K562 (cell line): ENCODE results near the gene HSPA2. TPM values are rescaled to one million over a fixed set of nuclear protein-coding genes. Genes with fewer than 3 reads are reported as not detected.

ENCODE experiments used
- ATAC-seq: fragments of 200-7000 bp; cut with Tn5 transposase; 3 replicates; pipeline ENCODE4 v1.9.1; 2020; ENCODE audit warnings: moderate library complexity
- BruUV-seq: library from RNA; stranded (reverse); fragments of 400-500 nt; replicated peaks from 2 replicates; lab custom pipeline; 2021; lab: Mats Ljungman, UMichigan
- CTCF ChIA-PET: fragments of 300-600 bp; formaldehyde crosslinking; extraction: SDS; loops from one replicate; lab custom pipeline; 2021; ENCODE audit warnings: low intra/inter-chr PET ratio; lab: Yijun Ruan, JAX
- POLR2A ChIA-PET: fragments of 300-600, 350-650 bp; sonication (Branson Sonifier 250); formaldehyde crosslinking; extraction: SDS; loops from one replicate; lab custom pipeline; 2021; ENCODE audit warnings: antibody characterized with exemption, inconsistent platforms; lab: Yijun Ruan, JAX
- DNase-seq, 4 experiments: peaks; one replicate each; pipeline versions ENCODE4 v3.0.0 to v3.0.0-alpha.2; 2011 to 2018; ENCODE audit warnings: low spot score in 3 of 4, mixed read lengths in 3 of 4; ENCODE audit errors: extremely low read depth in 1 of 4
- FAIRE-seq: peaks from 2 replicates; lab custom pipeline; 2011; peaks lifted over from hg19 to GRCh38; lab: Jason Lieb, UNC
- H2AFZ ChIP-seq: 2 replicates; pipeline ENCODE4 v1.6.0; 2011; ENCODE audit warnings: low read depth, low read length, control low read depth, inconsistent platforms
- H3K27ac ChIP-seq: fragments of 200-600 bp; 3 replicates; pipeline ENCODE4 v1.8.0; 2011; ENCODE audit warnings: low read depth, mild to moderate bottlenecking, control low read depth, inconsistent platforms, low read length, moderate library complexity, mixed read lengths; ENCODE audit errors: extremely low read depth
- H3K27me3 ChIP-seq, 2 experiments: fragments of 300-600 bp in 1 of 2; 2 replicates in 1 of 2; 3 replicates in 1 of 2; pipeline versions ENCODE4 v1.6.0 to v1.8.0; 2011; ENCODE audit warnings: inconsistent platforms in 2 of 2, low read length in 2 of 2, mild to moderate bottlenecking in 1 of 2, mixed read lengths in 1 of 2, moderate library complexity in 1 of 2; ENCODE audit not compliant: control insufficient read depth in 2 of 2, insufficient read depth in 2 of 2
- H3K36me3 ChIP-seq: fragments of 300-600 bp; 3 replicates; pipeline ENCODE4 v1.8.0; 2011; ENCODE audit warnings: mild to moderate bottlenecking, low read length, inconsistent platforms; ENCODE audit not compliant: control insufficient read depth, insufficient read depth
- H3K4me1 ChIP-seq, 2 experiments: fragments of 200-600 bp in 1 of 2; replicated peaks in 1 of 2; 2 replicates in 1 of 2; 3 replicates in 1 of 2; pipeline versions ENCODE4 v1.5.1 to v1.8.0; 2011; ENCODE audit warnings: inconsistent platforms in 2 of 2, low read length in 2 of 2, mild to moderate bottlenecking in 1 of 2, mixed read lengths in 1 of 2, moderate library complexity in 1 of 2; ENCODE audit not compliant: control insufficient read depth in 2 of 2, insufficient read depth in 2 of 2
- H3K4me2 ChIP-seq: 2 replicates; pipeline ENCODE4 v1.6.1; 2011; ENCODE audit warnings: low read length, control low read depth, inconsistent platforms, mixed read lengths; ENCODE audit not compliant: insufficient read depth
- H3K4me3 ChIP-seq: fragments of 200-600 bp; sonication (generic), shearing (Covaris generic); 2 replicates; pipeline ENCODE4 v1.5.1; 2016; ENCODE audit warnings: control low read depth, inconsistent platforms
- H3K79me2 ChIP-seq: fragments of 200-600 bp; 3 replicates; pipeline ENCODE4 v1.8.0; 2011; ENCODE audit warnings: low read length, inconsistent platforms; ENCODE audit not compliant: control insufficient read depth, insufficient read depth
- H3K9ac ChIP-seq, 2 experiments: 2 replicates each; pipeline versions ENCODE4 v1.6.0 to v1.6.1; 2011; ENCODE audit warnings: low read depth in 2 of 2, low read length in 2 of 2, control low read depth in 1 of 2, inconsistent platforms in 1 of 2, mild to moderate bottlenecking in 1 of 2, mixed read lengths in 1 of 2; ENCODE audit not compliant: insufficient read depth in 1 of 2
- H3K9me1 ChIP-seq: one replicate; pipeline ENCODE4 v1.6.0; 2011; ENCODE audit warnings: inconsistent platforms, mild to moderate bottlenecking, low read length, moderate library complexity; ENCODE audit not compliant: control insufficient read depth, insufficient read depth
- H3K9me3 ChIP-seq: replicated peaks from 2 replicates; pipeline ENCODE4 v1.5.1; 2011; ENCODE audit warnings: low read depth, low read length, inconsistent platforms; ENCODE audit not compliant: control insufficient read depth, insufficient read depth
- H4K20me1 ChIP-seq: replicated peaks from 2 replicates; pipeline ENCODE4 v1.6.1; 2011; ENCODE audit warnings: low read length, inconsistent platforms, mixed read lengths; ENCODE audit not compliant: control insufficient read depth, insufficient read depth
- ARID3B ChIP-seq: fragments of 250-450 bp; sonication (Bioruptor Pico); IDR thresholded peaks from 2 replicates; pipeline ENCODE4 v1.4.0; 2020; ENCODE audit warnings: borderline replicate concordance
- CLOCK ChIP-seq: fragments of 250-450 bp; sonication (Bioruptor Pico); IDR thresholded peaks from 2 replicates; pipeline ENCODE4 v1.4.0; 2020; ENCODE audit warnings: mild to moderate bottlenecking, moderate library complexity, borderline replicate concordance
- FOS ChIP-seq: IDR thresholded peaks from 3 replicates; pipeline ENCODE4 v1.6.1; 2011; ENCODE audit not compliant: insufficient read length; ENCODE audit errors: extremely low read depth
- FOXA3 ChIP-seq, 2 experiments: fragments of 450-650 bp in 1 of 2; sonication (generic) in 1 of 2; formaldehyde crosslinking; IDR thresholded peaks in 1 of 2; conservative IDR thresholded peaks in 1 of 2; 2 replicates each; pipeline versions ENCODE4 v1.4.0 to v1.8.0; 2020 to 2022; ENCODE audit warnings: mild to moderate bottlenecking in 2 of 2, missing genetic modification reagents in 1 of 2
- HDAC6 ChIP-seq: IDR thresholded peaks from 2 replicates; pipeline ENCODE4 v1.6.1; 2012; ENCODE audit warnings: low read depth, mild to moderate bottlenecking, control low read depth, inconsistent platforms, low read length, moderate library complexity
- HSF4 ChIP-seq: fragments of 250-450 bp; sonication (Bioruptor Pico); IDR thresholded peaks from 2 replicates; pipeline ENCODE4 v2.1.2; 2022; ENCODE audit warnings: mild to moderate bottlenecking, moderate library complexity, borderline replicate concordance
- NR2C1 ChIP-seq, 2 experiments: fragments of 450-650 bp; IDR thresholded peaks; 2 replicates each; pipeline ENCODE4 v1.6.1; 2017; ENCODE audit warnings: mild to moderate bottlenecking in 2 of 2, antibody characterized with exemption in 1 of 2, inconsistent platforms in 1 of 2, missing compliant biosample characterization in 1 of 2, missing genetic modification characterization in 1 of 2
- RHOXF2B ChIP-seq: fragments of 250-450 bp; sonication (Bioruptor Pico); conservative IDR thresholded peaks from 2 replicates; pipeline ENCODE4 v1.5.1; 2021
- TAL1 ChIP-seq: fragments of 450-650 bp; IDR thresholded peaks from 2 replicates; pipeline ENCODE4 v1.6.1; 2016; ENCODE audit warnings: mild to moderate bottlenecking
- ZBTB17 ChIP-seq: fragments of 450-650 bp; formaldehyde crosslinking; IDR thresholded peaks from 2 replicates; pipeline ENCODE4 v1.4.0; 2020; ENCODE audit warnings: mild to moderate bottlenecking
- ZHX1 ChIP-seq: fragments of 150-350 bp; conservative IDR thresholded peaks from 2 replicates; pipeline ENCODE4 v1.6.1; 2014; ENCODE audit warnings: low read length
- ZKSCAN1 ChIP-seq: fragments of 150-350 bp; IDR thresholded peaks from 2 replicates; pipeline ENCODE4 v1.6.1; 2016; ENCODE audit warnings: low read depth, low read length
- ZNF174 ChIP-seq: fragments of 250-450 bp; sonication (Bioruptor Pico); IDR thresholded peaks from 2 replicates; pipeline ENCODE4 v1.4.0; 2020; ENCODE audit warnings: mild to moderate bottlenecking
- ZNF639 ChIP-seq, 2 experiments: fragments of 200-800 bp in 1 of 2; sonication (Bioruptor generic) in 1 of 2; sonication (generic) in 1 of 2; formaldehyde crosslinking in 1 of 2; IDR thresholded peaks in 1 of 2; conservative IDR thresholded peaks in 1 of 2; 2 replicates each; pipeline versions ENCODE4 v1.5.0 to v1.6.1; 2016 to 2020; ENCODE audit warnings: missing compliant biosample characterization in 1 of 2, missing genetic modification characterization in 1 of 2, missing genetic modification reagents in 1 of 2
- WGBS: fragments of 100-300 bp; shearing (Covaris generic); methylation state at CpG from one replicate; pipeline ENCODE4 v1.1.6; 2016; ENCODE audit warnings: low coverage, mixed read lengths; ENCODE audit not compliant: insufficient coverage; ENCODE audit errors: missing lambda C conversion rate; 5-methylcytosine and 5-hydroxymethylcytosine counted together
- in situ Hi-C: fragments of 300-500 bp; cut with MboI; formaldehyde crosslinking; loops from 4 replicates; pipeline ENCODE4 v1.15.0; 2018; ENCODE audit warnings: inconsistent platforms, mixed read lengths
- intact Hi-C: fragments of 100-400 bp; cut with micrococcal nuclease; formaldehyde crosslinking; loops from 2 replicates; pipeline ENCODE4 v1.14.2; 2022
- polyA plus RNA-seq, 8 experiments: library from polyadenylated mRNA; depleted of rRNA in 4 of 8; stranded (reverse) in 5 of 8; unstranded in 3 of 8; fragments of >200 nt; fragmentation: Nextera tagmentation in 2 of 8; fragmentation: Illumina TruSeq in 1 of 8; extraction: Ambion mirVana in 2 of 8; extraction: Trizol in 1 of 8; gene quantifications; 2 replicates each; pipeline versions ENCODE4 v1.2.1 to v1.2.3, GENCODE V29; 2011 to 2014; ENCODE audit warnings: inconsistent platforms in 1 of 8, missing spikeins in 1 of 8
- total RNA-seq, 7 experiments: library from RNA; depleted of rRNA in 6 of 7; stranded (reverse); fragments of >200 nt in 6 of 7; fragmentation: Illumina TruSeq in 2 of 7; extraction: Trizol in 2 of 7; gene quantifications; 2 replicates each; pipeline versions ENCODE4 v1.2.1 to v1.2.3, GENCODE V29; 2011 to 2021; ENCODE audit warnings: low replicate concordance in 1 of 7

The HSPA2 gene
- total and polyA plus RNA-seq, 9 of the 15 experiments (the other 6 are each of a cell fraction or from before 2014, with no cell fraction given) = not detected

DNA sequence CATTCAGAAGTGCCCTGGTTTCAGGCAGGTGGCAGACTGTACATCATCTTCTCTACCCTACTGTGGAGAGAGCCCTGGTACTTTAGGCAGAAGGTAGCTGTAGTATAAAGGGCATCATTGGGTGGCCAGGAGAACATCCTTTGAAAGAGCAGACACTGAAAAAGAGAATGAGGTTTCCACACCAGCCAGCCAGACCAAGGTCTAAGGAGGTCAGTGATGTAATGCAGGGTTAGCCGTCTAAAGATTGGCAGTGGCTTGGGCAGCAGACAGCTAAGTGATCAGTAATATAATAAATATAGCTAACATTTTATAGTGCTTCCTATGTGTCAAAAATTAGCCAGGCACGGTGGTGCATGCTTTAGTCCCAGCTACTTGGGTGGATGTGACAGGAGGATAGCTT lies 48.9 kb upstream of the HSPA2 start:
- H2AFZ ChIP-seq = no peak overlapping the region
- H3K9ac ChIP-seq = no peak overlapping the region
- no peaks in the 10 kb centered on the region for H3K9me1 ChIP-seq
- in situ Hi-C loops = no loop called here
- H3K4me3 ChIP-seq = no peak overlapping the region
- no peak overlapping the region for H3K4me2 ChIP-seq
- FAIRE-seq (no peak), ATAC-seq (no peak), DNase-seq (no peak)
- H3K4me1 ChIP-seq = no peaks in the 10 kb centered on the region
- H3K9me3 ChIP-seq = no peaks in the 10 kb centered on the region
- no peaks in the 10 kb centered on the region for H3K79me2 ChIP-seq
- ChIA-PET POLR2A (interaction anchor here (1.1 to 1.2 kb wide), 2 partner anchors 16 to 26 kb away, joined by 3 read pairs; partner anchors contain the start of gene AKAP5), CTCF (no interaction called here)
- peaks cover 13% of the 10 kb centered on the region; the same call in 1 of the 3 replicates for H3K36me3 ChIP-seq
- no peaks in the 10 kb centered on the region for H3K27me3 ChIP-seq
- H4K20me1 ChIP-seq = no peaks in the 10 kb centered on the region
- intact Hi-C loops = no loop called here
- WGBS = 71% methylated on average over 2 of the region's 2 CpGs
- no TSS peak for BruUV-seq
- H3K27ac ChIP-seq = no peak overlapping the region
- TF ChIP-seq HDAC6 (no peak), ZBTB17 (CRISPR knock-in tag) (no peak), ZNF639 (CRISPR knock-in tag; conservative IDR thresholded peaks at IDR 0.05 in 1 of 2, IDR thresholded peaks at IDR 0.05 in 1 of 2) (no peak), RHOXF2B (CRISPR knock-in tag) (no peak), FOS (no peak), HSF4 (CRISPR knock-in tag) (no peak), TAL1 (no peak), ZHX1 (no peak), FOXA3 (CRISPR knock-in tag; conservative IDR thresholded peaks at IDR 0.05 in 1 of 2, IDR thresholded peaks at IDR 0.05 in 1 of 2) (no peak), NR2C1 (IDR thresholded peaks at IDR 0.05) (no peak), NR2C1 (tag; IDR thresholded peaks at IDR 0.05) (no peak), CLOCK (CRISPR knock-in tag) (no peak), ZNF174 (CRISPR knock-in tag) (no peak), ZKSCAN1 (no peak), ARID3B (no peak)
